Upper lobe of left lung (tissue), 6 donors: ENCODE data around the gene PIGU. TPM values are rescaled to one million over a fixed set of nuclear protein-coding genes. Genes with fewer than 3 reads are reported as not detected.

Source experiments
- ATAC-seq, 2 donors: fragments of 200-7000 bp; cut with Tn5 transposase; one replicate each; pipeline ENCODE4 v1.9.1; 2022; ENCODE audit warnings: mild to moderate bottlenecking in 2 of 2, moderate library complexity in 2 of 2; ENCODE audit not compliant: low FRiP score in 2 of 2
- DNase-seq, 2 donors: peaks; one replicate each; pipeline ENCODE4 v3.0.0-alpha.2; 2019 to 2020
- H3K27ac ChIP-seq, 4 donors: fragments of 200-600 bp; sonication (generic); one replicate each; pipeline ENCODE4 v1.5.1; 2016 to 2019
- H3K27me3 ChIP-seq, 4 donors: fragments of 200-600 bp; sonication (generic); one replicate each; pipeline ENCODE4 v1.5.1; 2017 to 2019
- H3K36me3 ChIP-seq, 4 donors: fragments of 200-600 bp; sonication (generic); one replicate each; pipeline ENCODE4 v1.5.1; 2016 to 2019
- H3K4me1 ChIP-seq, 4 donors: fragments of 200-600 bp; sonication (generic); one replicate each; pipeline ENCODE4 v1.5.1; 2018 to 2019
- H3K4me3 ChIP-seq, 4 donors: fragments of 200-600 bp; sonication (generic); one replicate each; pipeline ENCODE4 v1.5.1; 2017 to 2019; ENCODE audit warnings: mild to moderate bottlenecking in 2 of 4, moderate library complexity in 1 of 4
- H3K9me3 ChIP-seq, 4 donors: fragments of 200-600 bp; sonication (generic); one replicate each; pipeline ENCODE4 v1.5.1; 2018 to 2019
- CTCF ChIP-seq, 6 experiments: fragments of 450-650 bp in 4 of 6; fragments of 200-600 bp in 2 of 6; sonication (generic) in 2 of 6; IDR thresholded peaks; one replicate each; pipeline ENCODE4 v1.5.1; 2016 to 2019; ENCODE audit warnings: antibody characterized with exemption in 6 of 6
- EP300 ChIP-seq, 4 donors: sonication (generic); formaldehyde crosslinking; IDR thresholded peaks; one replicate each; pipeline ENCODE4 v1.5.1; 2017; ENCODE audit warnings: antibody characterized with exemption in 4 of 4, control low read depth in 2 of 4
- POLR2A ChIP-seq, 4 donors: fragments of 450-650 bp; IDR thresholded peaks; one replicate each; pipeline ENCODE4 v1.5.1; 2016 to 2017; ENCODE audit warnings: antibody characterized with exemption in 4 of 4, mild to moderate bottlenecking in 2 of 4
- POLR2AphosphoS5 ChIP-seq, 2 donors: sonication (generic); formaldehyde crosslinking; IDR thresholded peaks; one replicate each; pipeline ENCODE4 v1.5.1; 2017; ENCODE audit warnings: antibody characterized with exemption in 2 of 2
- WGBS, 2 donors: methylation state at CpG; one replicate each; pipeline ENCODE4 v1.1.5; 2017 to 2018; 5-methylcytosine and 5-hydroxymethylcytosine counted together
- total RNA-seq, 6 donors: library from RNA; depleted of rRNA in 4 of 6; stranded (reverse); fragments of >200 nt in 4 of 6; gene quantifications; one replicate each; pipeline versions ENCODE4 v1.1.0 to v1.2.1, GENCODE V29; 2016 to 2021
- donor health status: DM: no; HTN: no; CAD: no; lungs with moderate emphysema.
- donor health status: DM: no; HTN: yes; CAD: no; lungs with severe emphysema.

Gene PIGU
- total RNA-seq, 6 donors from 2014 or later, result 8.0 to 17.1 (median 12.7) TPM

GRCh38 chr20:34638039-34638292 lies 38.9 kb downstream of the PIGU start:
- Histone ChIP-seq H3K27ac (peak overlapping the region in 2 of 4 donors; percentile 38 to 39), H3K27me3 (no peaks in the 10 kb centered on the region), H3K9me3 (no peaks in the 10 kb centered on the region), H3K4me3 (no peak overlapping the region), H3K36me3 (peaks cover 0 to 19% (median 4%) of the 10 kb centered on the region in 4 donors), H3K4me1 (peaks cover 0 to 5% (median 1%) of the 10 kb centered on the region in 4 donors)
- TF ChIP-seq POLR2AphosphoS5 (IDR thresholded peaks at IDR 0.05) (no peak), EP300 (IDR thresholded peaks at IDR 0.05) (no peak), POLR2A (IDR thresholded peaks at IDR 0.05) (no peak), CTCF (IDR thresholded peaks at IDR 0.05) (no peak)
- 86 to 96% methylated on average over 1 of the region's 1 CpG for WGBS, 2 donors
- DNase-seq (no peak), ATAC-seq (no peak)

GRCh38 chr20:34637245-34638038 lies 39.5 kb downstream of the PIGU start:
- Histone ChIP-seq H3K9me3 (no peaks in the 10 kb centered on the region), H3K4me3 (no peak overlapping the region), H3K36me3 (peaks cover 0 to 24% (median 6%) of the 10 kb centered on the region in 4 donors), H3K4me1 (peaks cover 0 to 5% (median 1%) of the 10 kb centered on the region in 4 donors), H3K27ac (peak overlapping the region in 1 of 4 donors; percentile 39), H3K27me3 (no peaks in the 10 kb centered on the region)
- peak in 1 of 2 donors; percentile 84 for ATAC-seq
- 69 to 83% methylated on average over 5 of the region's 5 CpGs for WGBS, 2 donors
- no peak for TF ChIP-seq POLR2AphosphoS5 (IDR thresholded peaks at IDR 0.05)
- no peak for DNase-seq

GRCh38 chr20:34636648-34637047 lies 40.2 kb downstream of the PIGU start:
- TF ChIP-seq POLR2A (IDR thresholded peaks at IDR 0.05) (no peak), CTCF (IDR thresholded peaks at IDR 0.05) (no peak), EP300 (IDR thresholded peaks at IDR 0.05) (no peak), POLR2AphosphoS5 (IDR thresholded peaks at IDR 0.05) (no peak)
- DNase-seq (no peak), ATAC-seq (no peak)
- Histone ChIP-seq H3K27me3 (no peaks in the 10 kb centered on the region), H3K4me3 (no peak overlapping the region), H3K27ac (peak overlapping the region in 1 of 4 donors; percentile 9), H3K36me3 (peaks cover 0 to 25% (median 6%) of the 10 kb centered on the region in 4 donors), H3K9me3 (no peaks in the 10 kb centered on the region), H3K4me1 (peaks cover 0 to 5% (median 1%) of the 10 kb centered on the region in 4 donors)
- WGBS, 2 donors, result 69 to 70% methylated on average over 3 of the region's 3 CpGs

GRCh38 chr20:34634392-34634791 lies 42.5 kb downstream of the PIGU start:
- Histone ChIP-seq H3K4me3 (no peak overlapping the region), H3K9me3 (no peaks in the 10 kb centered on the region), H3K27me3 (no peaks in the 10 kb centered on the region), H3K27ac (no peak overlapping the region), H3K36me3 (peaks cover 0 to 25% (median 6%) of the 10 kb centered on the region in 4 donors), H3K4me1 (peaks cover 0 to 5% (median 1%) of the 10 kb centered on the region in 4 donors)
- TF ChIP-seq CTCF (IDR thresholded peaks at IDR 0.05) (no peak), POLR2A (IDR thresholded peaks at IDR 0.05) (no peak), EP300 (IDR thresholded peaks at IDR 0.05) (no peak)
- DNase-seq (no peak), ATAC-seq (no peak)
- WGBS, 2 donors, result 75 to 80% methylated on average over 3 of the region's 3 CpGs

GRCh38 chr20:34632870-34633452 lies 43.9 kb downstream of the PIGU start:
- Histone ChIP-seq H3K9me3 (no peaks in the 10 kb centered on the region), H3K27me3 (no peaks in the 10 kb centered on the region), H3K27ac (no peak overlapping the region), H3K4me1 (peaks cover 0 to 5% (median 1%) of the 10 kb centered on the region in 4 donors), H3K36me3 (peaks cover 0 to 25% (median 6%) of the 10 kb centered on the region in 4 donors), H3K4me3 (no peak overlapping the region)
- WGBS, 2 donors, result 96% methylated on average over 3 of the region's 3 CpGs
- no peak for DNase-seq
- TF ChIP-seq CTCF (IDR thresholded peaks at IDR 0.05) (no peak), POLR2AphosphoS5 (IDR thresholded peaks at IDR 0.05) (no peak), EP300 (IDR thresholded peaks at IDR 0.05) (no peak), POLR2A (IDR thresholded peaks at IDR 0.05) (no peak)
- no peak for ATAC-seq
